HG03575 (cell line): ENCODE measurements around the gene CD72.
"Not testable (repeated sequence)": the region's sequence is repeated elsewhere in the genome, so short reads cannot be mapped to it uniquely, and the experiment has no call there.

ENCODE experiments used
- ATAC-seq: cut with Tn5 transposase; IDR thresholded peaks from one replicate; pipeline ENCODE4 v1.9.1; 2021; ENCODE audit not compliant: unreplicated experiment, insufficient number of reproducible peaks, low FRiP score; ENCODE audit errors: extremely low read depth

The CD72 gene

DNA sequence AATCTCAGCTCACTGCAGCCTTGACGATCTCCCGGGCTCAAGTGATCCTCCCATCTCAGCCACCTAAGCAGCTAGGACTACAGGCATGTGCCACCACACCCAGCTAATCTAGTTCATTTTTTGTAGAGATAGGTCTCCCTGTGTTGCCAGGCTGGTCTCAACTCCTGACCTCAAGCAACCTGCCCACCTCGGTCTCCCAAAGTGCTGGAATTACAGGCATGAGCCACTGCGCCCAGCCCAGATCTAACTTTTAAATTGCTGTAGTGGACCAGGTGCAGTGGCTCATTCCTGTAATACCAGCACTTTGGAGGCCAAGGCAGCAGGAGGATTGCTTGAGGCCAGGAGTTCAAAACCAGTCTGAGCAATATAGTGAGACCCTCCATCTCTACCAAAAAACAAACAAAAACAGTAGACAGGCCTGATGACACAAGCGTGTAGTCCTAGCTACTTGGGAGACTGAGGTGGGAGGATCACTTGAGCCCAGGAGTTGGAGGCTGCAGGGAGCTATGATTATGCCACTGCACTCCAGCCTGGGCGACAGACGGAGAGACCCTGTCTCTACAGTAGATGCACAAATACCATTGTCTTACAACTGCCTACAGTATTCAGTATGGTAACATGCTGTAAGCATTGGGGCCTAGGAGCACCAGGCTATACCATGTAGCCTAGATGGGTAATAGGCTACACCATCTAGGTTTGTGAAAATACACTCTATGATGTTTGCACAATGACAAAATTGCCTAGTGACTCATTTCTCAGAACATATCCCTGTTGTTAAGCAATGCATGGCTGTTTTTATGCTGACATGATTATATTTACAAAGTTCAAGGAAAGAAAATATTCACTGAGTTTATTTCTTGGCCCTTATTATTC lies 34.0 kb upstream of the CD72 start:
- ATAC-seq = no peak

DNA sequence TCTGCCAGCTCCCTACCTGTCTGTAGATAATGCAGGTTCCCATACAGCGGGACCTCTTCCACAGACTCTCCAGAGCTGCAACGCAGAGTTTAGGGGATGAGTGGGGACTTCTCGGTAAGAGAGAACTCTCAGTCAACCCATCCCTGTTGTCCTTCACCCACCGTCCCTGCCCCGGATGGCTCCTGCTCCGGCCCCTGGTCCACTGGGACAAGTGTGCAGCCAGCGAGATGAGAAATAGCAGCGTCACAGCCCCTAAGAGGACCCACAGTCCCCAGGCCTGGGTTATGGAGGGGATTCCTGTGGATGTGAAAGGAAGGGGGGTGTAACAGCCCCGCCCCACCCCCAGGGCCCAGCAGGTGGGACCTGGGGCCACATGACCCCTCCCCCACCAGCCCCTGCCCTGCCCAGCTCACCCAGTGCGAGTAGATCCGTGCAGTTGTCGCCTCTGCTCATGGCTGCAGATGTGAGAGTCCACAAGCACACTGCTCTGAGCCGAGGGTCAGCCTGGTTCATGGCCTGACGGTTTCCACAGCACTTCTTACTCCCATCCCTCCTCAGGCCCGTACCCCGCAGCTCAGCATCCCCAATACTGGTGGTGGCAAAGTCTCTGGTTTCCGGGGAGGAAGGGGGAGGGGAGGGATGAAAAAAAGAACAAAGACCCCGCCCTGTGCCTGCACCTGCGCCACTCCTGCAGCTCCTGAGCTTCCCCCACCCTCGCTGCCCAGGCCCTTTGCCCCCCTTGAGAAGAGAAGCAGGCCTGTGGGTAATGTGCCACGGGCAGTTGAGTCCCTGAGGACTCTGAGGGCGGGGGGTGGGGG lies 32.3 kb upstream of the CD72 start, which contains the start of gene SIT1:
TSS of gene SIT1 (minus strand) at position 591 of the 818 bp plus-strand sequence. CDS start at position 513, 78 bp downstream.
- ATAC-seq = no peak

DNA sequence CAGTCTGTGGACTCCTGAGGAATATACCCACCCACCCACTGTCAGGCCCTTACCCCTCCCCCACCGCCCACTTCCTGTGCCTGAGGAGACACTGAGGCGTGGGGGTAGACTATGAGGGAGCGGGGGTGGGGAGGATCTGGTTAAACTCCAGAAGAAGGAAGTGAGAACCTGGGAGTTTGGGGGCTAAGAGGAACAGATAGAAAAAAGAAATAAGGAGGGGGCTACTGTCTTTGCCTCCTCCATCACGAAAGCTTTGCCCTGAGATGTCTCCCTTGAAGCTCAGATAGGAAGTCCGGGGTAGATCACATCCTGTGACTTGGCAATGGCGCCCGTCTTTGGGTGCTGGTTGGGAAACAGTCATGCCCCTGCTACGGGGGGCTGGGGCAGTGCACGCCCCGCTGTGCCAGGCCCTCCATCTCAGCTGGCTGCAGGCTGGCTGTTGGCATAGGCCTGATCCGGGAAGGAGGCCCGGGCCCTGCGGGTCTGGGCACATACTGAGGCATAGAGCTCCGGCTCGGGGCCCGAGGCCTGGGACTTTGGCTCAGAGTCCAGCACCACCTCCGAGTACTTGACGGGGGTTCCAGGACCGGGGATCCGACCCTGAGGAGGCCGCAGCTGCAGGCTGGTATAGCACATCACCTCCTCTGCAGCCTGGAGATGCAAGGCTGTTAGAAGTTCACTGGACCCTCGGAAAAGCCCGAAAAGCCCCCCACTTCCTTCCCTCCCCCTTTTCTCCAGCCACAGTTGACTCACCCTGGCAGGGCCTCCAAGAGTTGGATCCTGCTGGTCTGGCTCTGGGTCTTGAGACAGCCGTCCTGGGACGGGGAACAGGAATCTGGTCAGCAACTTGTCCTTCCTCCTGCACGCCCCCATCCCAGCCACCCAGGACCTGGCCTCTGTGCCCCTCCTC lies 31.5 kb upstream of the CD72 start:
- no peak for ATAC-seq

DNA sequence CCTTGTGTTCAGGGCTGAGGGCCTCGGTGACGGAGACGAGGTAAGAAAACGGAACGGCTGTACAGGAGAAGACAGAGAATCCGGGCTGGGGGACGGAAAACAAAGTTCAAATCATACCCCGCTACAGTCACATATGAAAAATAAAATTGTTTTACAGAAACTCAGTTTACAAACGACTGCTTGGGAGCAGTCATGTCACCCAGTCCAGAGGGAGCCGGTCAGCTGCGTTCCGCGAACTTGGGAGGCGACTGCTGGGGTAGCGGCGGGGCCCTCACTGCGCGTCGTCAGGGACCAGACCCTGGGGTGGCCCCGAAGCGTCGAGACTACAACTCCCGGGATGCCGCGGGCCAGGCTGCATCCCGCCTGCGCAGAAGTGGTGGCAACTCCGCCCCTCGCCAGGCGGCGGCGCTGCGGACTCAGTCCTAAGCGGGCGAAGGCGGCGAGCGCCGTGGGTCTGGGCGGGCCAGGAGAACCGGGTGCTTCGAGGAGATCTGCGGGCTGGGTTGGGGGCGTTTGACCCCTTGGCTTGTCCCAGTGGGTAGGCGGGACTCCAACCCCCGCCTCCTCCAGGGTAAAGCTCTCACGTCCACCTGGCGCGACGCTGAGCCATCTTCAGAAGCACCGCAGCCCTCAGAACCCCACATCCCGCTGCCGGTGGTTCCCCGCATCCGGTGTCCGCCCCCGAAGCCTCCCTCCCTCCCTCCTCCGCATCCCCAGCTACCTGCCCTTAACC lies 28.5 kb upstream of the CD72 start:
- ATAC-seq = peak; percentile 66

DNA sequence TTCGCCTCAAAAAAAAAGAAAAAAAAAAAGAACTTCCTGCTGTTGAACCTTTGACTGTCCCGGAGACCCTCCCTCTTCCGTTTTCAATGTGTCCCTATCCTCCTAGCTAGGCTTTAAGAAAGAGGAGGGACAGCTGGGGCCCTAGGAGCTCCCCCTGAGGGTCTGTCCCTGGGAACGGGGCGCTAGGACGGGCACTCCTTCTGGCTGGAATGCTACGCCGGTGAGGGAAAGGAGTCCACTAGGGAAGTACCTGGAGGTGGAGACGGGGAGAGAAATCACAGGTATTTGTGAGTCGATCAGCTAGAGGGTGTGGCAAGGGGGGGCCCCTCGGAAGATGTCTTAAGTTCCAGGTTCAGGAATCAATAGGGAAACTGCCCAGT lies 27.9 kb upstream of the CD72 start:
- no peak for ATAC-seq

DNA sequence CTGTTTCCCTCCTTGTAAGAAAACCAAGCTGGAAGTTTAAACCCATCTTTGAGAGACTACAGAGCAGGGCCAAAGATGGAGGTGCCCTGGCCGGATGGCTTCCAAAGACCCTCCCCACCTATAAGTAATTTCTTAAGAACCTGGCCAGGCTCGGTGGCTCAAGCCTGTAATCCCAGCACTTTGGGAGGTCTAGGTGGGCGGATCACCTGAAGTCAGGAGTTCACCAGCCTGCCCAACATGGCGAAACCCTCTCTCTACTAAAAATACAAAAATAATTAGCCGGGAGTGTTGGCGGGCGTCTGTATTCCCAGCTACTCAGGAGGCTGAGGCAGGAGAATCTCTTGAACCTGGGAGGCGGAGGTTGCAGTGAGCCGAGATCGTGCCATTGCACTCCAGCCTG lies 27.5 kb upstream of the CD72 start:
- not testable (repeated sequence) for ATAC-seq

DNA sequence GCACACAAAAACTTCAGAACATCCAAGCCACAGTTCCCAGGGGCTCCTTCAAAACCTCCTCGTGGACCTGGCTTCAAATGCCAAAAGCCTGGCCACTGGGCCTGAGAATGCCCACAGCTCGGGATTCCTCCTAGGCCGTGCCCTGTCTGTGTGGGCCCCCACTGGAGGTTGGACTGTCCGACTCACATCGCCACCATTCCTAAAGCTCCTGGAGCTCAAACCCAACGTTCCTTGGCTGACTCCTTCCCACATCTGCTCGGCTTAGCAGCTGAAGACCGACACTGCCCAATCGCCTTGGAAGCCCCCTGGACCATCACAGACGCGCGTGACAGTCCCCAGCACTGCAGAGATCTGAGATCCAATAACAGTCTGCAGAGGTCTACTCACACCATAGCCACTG lies 24.8 kb upstream of the CD72 start:
- ATAC-seq = no peak

DNA sequence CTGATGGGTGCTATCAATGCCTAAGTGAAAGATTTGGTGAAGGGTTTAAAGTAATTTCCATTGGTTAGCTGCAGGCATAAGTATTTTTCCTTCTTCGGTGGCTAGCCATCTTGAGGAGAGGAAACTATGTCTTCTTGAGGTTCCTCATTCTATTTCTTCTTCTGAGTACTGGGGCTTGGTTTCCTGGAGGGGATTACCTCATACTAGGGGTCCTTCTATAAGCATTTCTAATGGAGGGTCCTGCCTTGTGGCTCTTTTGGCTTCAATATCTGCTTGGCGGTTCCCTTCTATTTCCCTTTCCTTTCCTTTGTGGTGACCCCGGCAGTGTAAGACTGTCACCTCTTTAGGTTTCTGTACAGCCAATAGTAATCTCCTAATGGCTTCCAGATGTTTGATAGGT lies 23.3 kb upstream of the CD72 start:
- ATAC-seq = not testable (repeated sequence)

DNA sequence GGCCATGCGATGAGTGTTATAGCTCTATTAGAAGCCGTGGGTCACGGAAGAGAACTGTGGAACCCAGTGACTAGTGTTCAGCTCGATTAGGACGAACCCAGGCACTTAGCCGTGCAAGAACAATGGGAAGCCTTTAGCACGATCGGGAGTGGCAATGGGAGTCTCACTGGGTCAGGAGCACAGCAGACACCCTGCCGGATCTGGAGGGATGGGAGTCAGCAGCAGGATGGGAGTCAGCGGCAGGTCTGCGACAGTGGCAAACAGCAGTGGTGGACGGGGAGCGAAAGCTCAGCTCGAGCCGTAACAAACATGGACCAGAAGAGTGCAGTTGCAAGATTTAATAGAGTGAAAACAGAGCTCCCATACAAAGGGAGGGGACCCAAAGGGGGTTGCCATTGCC lies 22.2 kb upstream of the CD72 start:
- not testable (repeated sequence) for ATAC-seq

DNA sequence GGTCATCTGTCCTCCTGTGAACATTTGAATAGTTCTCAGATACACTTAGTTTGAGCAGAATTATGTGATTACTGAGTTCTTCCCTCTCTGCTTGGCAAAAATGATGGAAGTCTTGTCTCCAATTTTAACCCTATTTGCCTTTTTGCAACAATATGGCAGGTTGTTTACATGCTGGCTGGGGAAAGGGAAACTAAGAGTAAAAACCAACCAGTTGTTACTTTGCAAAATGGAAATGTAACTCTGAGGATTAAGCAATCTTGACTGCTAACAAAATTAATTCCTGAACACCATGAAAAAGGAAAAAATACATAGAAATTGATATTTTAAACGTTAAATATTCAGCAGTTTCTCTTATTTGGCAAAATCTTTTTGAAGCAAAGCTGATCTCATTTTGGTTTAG lies 21.4 kb upstream of the CD72 start:
- ATAC-seq = no peak

DNA sequence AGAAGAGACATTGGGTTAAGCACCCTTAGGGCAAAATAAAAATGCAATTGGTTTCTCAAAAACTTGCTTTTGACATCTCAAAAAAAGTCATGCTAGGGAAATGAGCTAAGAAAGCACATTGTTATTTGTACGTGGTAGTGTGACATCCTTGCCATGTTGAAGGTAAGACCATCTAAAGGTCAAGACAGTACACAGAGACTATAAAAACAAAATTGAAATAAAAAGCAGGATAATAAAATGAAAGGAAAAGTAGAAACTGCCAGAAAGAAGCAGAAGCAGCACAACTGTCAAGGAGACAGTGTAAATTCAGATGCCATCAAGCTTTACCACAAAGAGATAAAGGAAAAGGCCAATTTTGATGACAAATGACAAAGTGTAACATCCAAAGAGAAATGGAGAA lies 21.0 kb upstream of the CD72 start:
- ATAC-seq = not testable (repeated sequence)

DNA sequence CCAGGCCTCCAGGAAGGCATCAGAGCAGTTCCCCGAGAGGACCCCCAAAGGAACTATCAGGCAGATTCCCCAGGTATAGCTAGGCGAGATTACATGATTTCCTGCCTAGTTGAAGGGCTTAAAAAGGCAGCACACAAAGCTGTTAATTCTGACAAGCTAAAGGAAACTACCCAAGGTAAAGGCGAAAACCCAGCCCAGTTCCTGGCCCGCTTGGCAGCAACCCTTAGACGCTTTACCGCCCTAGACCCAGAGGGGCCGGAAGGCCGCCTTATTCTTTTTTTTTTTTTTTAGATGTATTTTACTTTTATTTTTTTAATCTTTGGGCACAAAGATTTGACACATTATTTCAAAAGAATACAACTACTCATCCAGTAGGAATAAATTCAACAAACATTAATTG lies 20.5 kb upstream of the CD72 start:
- ATAC-seq = not testable (repeated sequence)

DNA sequence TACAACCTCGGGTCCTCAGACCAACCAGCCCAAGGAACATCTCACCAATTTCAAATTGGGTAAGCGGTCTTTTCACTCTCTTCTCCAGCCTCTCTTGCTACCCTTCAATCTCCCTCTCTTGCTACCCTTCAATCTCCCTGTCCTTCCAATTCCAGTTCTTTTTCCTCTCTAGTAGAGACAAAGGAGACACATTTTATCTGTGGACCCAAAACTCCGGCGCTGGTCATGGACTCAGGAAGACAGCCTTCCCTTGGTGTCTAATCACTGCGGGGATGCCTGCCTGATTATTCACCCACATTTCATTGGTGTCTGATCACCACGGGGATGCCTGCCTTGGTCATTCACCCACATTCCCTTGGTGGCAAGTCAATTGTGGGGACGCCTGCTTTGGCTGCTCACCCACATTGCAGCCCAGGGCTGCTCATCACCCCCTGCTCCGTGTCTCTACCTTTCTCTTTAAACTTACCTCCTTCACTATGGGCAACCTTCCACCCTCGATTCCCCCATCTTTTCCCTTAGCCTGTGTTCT lies 19.3 kb upstream of the CD72 start:
- ATAC-seq = not testable (repeated sequence)

DNA sequence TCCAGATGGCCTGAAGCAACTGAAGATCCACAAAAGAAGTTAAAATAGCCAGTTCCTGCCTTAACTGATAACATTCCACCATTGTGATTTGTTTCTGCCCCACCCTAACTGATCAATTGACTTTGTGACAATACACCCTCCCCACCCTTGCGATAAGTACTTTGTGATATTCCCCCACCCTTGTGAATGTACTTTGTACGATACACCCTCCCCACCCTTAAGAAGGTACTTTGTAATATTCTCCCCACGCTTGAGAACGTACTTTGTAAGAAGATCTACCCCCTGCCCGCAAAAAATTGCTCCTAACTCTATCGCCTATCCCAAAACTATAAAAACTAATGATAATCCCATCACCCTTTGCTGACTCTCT lies 18.6 kb upstream of the CD72 start:
- not testable (repeated sequence) for ATAC-seq

DNA sequence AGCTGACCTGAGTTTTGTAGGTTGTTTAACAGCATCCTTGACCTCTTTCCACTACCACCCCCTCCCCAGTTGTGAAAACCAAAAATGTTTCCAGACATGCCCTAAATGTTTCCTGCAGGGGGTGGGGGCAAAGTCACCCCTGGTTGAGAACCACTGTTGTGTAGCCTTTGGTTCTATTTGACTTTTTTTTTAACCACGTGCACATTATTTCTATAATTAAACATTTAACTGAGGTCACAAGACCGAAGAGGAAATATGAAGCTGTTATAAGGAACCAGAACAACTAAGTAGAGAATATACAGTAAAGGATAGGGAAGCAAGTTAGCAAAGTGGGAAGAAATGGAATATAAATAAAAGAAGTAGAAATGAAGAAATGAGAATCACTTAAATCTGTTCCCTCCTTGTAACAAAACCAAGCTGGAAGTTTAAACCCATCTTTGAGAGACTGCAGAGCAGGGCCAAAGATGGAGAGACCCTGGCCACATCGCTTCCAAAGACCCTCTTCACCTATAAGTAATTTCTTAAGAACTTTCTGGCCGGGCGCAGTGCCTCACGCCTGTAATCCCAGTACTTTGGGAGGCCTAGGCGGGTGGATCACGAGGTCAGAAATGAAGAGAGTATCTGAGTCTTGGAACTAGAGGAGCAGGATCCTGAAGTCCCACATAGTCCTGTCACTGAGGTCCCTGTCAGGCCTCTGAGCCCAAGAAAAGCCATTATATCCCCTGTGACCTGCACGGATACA lies 18.1 kb upstream of the CD72 start:
- ATAC-seq = no peak

DNA sequence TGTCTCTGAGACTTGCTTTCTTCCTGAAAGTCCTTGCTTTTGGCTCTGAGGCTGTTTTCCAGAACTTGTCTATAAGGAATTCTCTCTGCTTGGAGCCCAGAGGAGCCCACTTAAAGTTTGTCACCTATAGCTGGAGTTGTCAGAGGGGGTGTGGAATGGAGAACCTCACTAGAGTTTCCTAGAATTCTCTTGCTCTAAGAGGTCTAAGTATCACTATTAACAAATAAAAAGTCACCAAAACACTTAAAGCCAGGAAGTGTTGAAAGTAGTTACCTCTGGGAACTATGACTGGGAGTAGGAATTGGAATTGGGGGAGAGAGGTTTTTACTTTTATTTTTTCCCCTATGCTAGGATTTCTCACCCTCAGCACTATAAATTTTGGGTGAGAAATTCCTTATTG lies 17.5 kb upstream of the CD72 start:
- ATAC-seq = no peak

DNA sequence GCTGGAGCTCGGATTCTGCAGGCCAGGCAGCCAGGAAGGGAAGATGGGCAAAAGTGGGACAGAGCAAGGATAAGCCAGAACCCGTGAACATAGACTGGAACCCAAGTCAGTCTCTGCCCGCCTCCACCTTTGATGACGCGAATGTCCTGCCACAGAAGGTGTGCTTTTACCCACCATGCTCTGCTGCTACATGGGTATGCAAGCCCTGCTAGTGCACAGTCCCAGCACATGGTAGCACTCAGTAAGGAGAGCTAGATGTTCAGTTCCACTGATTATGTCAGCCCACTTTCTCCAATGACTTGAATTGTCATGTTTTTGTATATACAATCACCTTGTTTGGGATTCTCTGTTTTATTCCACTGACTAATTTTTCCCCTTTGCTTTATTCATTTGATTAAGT lies 11.4 kb upstream of the CD72 start:
- no peak for ATAC-seq
